Cardiac ventricle fibroblast (primary cell): Measurements from ENCODE around the gene NPC2. TPM values are rescaled to one million over a fixed set of nuclear protein-coding genes. Genes with fewer than 3 reads are reported as not detected.

Source experiments
- total RNA-seq: library from RNA; depleted of rRNA; stranded (reverse); fragments of >200 nt; gene quantifications from 2 replicates; pipeline ENCODE4 v1.2.3, GENCODE V29; 2015

Gene NPC2
- 713 and 752 TPM in 2 replicates for total RNA-seq

GRCh38 chr14:74492776-74493342 is at the start of gene NPC2:
Gene NPC2, minus strand, starts transcription at chr14:74493305. Its CDS starts 31 bp downstream, at chr14:74493274.

GRCh38 chr14:74493343-74494261 is 497 bp upstream of the NPC2 start, which contains the start of gene ISCA2:
Gene ISCA2, plus strand, starts transcription at chr14:74493765. Its CDS starts 10 bp downstream, at chr14:74493775.

Other genes with a start within 250 kb of the NPC2 start
- gene ABCD4, start 190.4 kb downstream of the NPC2 start, total RNA-seq, result 18.8 and 24.9 TPM in 2 replicates
- not detected in 2 replicates for gene VRTN, start 144.8 kb downstream of the NPC2 start, total RNA-seq
- gene SYNDIG1L, start 67.1 kb downstream of the NPC2 start, total RNA-seq, result not detected in 2 replicates
- 9.1 and 14.7 TPM in 2 replicates for gene ISCA2, start 460 bp upstream of the NPC2 start, total RNA-seq
- gene LTBP2, start 118.9 kb upstream of the NPC2 start, total RNA-seq, result 123 and 130 TPM in 2 replicates
- gene AREL1, start 219.8 kb upstream of the NPC2 start, total RNA-seq, result 13.5 and 16.3 TPM in 2 replicates
- 34.5 and 43.6 TPM in 2 replicates for gene FCF1, start 219.8 kb upstream of the NPC2 start, total RNA-seq